ENCODE data around the gene WEE2.
"Not testable (repeated sequence)": the region's sequence is repeated elsewhere in the genome, so short reads cannot be mapped to it uniquely, and the experiment has no call there.

Gene WEE2

GRCh38 chr7:141679014-141679413, 29.1 kb upstream of the WEE2 start:
- DNase-seq (ENCODE audit: low spot score), result no peak
- TF ChIP-seq CTCF (IDR thresholded peaks at IDR 0.05; ENCODE audit: extremely low read depth, missing control alignments), result no peak

- no peak for DNase-seq (ENCODE audit: low spot score)
Measured at GRCh38 chr7:141685285-141686023, 22.7 kb upstream of the WEE2 start.

GRCh38 chr7:141686074-141686473, 22.1 kb upstream of the WEE2 start:
- no peak for TF ChIP-seq CTCF (IDR thresholded peaks at IDR 0.05; ENCODE audit: extremely low read depth, missing control alignments)
- DNase-seq (ENCODE audit: low spot score), result no peak

More at GRCh38 chr7:141685285-141686023, 22.7 kb upstream of the WEE2 start:
- no peak for TF ChIP-seq CTCF (IDR thresholded peaks at IDR 0.05; ENCODE audit: extremely low read depth, missing control alignments)

GRCh38 chr7:141686670-141687069, 21.5 kb upstream of the WEE2 start:
- DNase-seq (ENCODE audit: low spot score), result no peak
- no peak for TF ChIP-seq CTCF (IDR thresholded peaks at IDR 0.05; ENCODE audit: extremely low read depth, missing control alignments)

- no peak for TF ChIP-seq CTCF (IDR thresholded peaks at IDR 0.05; ENCODE audit: extremely low read depth, missing control alignments)
Measured at GRCh38 chr7:141688043-141688442, 20.1 kb upstream of the WEE2 start.

GRCh38 chr7:141689072-141689825, 18.9 kb upstream of the WEE2 start:
- not testable (repeated sequence) for DNase-seq (ENCODE audit: low spot score)

More at GRCh38 chr7:141688043-141688442, 20.1 kb upstream of the WEE2 start:
- no peak for DNase-seq (ENCODE audit: low spot score)

- no peak for TF ChIP-seq CTCF (IDR thresholded peaks at IDR 0.05; ENCODE audit: extremely low read depth, missing control alignments)
- no peak for DNase-seq (ENCODE audit: low spot score)
Measured at GRCh38 chr7:141691540-141691939, 16.6 kb upstream of the WEE2 start.
